GM06990 (cell line): ENCODE data around the gene HBM.
"Not testable (repeated sequence)": the region's sequence is repeated elsewhere in the genome, so short reads cannot be mapped to it uniquely, and the experiment has no call there.

Experiments used
- DNase-seq: peaks from one replicate; pipeline ENCODE4 v3.0.0-alpha.2; 2011; ENCODE audit not compliant: insufficient read length; ENCODE audit errors: extremely low read depth
- H3K27me3 ChIP-seq: replicated peaks from 2 replicates; pipeline ENCODE4 v1.6.0; 2011; ENCODE audit warnings: low read length; ENCODE audit not compliant: control insufficient read depth, insufficient read depth
- H3K36me3 ChIP-seq: 2 replicates; pipeline ENCODE4 v1.5.1; 2011; ENCODE audit warnings: low read length; ENCODE audit not compliant: control insufficient read depth, insufficient read depth
- H3K4me3 ChIP-seq: replicated peaks from 2 replicates; pipeline ENCODE4 v1.5.1; 2011; ENCODE audit warnings: low read depth, mild to moderate bottlenecking, control low read depth, low read length
- CTCF ChIP-seq: IDR thresholded peaks from 2 replicates; pipeline ENCODE4 v1.5.1; 2011; ENCODE audit warnings: low read length, control low read depth, mild to moderate bottlenecking, inconsistent platforms; ENCODE audit not compliant: insufficient read depth, poor library complexity, severe bottlenecking

Gene HBM

GRCh38 chr16:149024-149660 is 16.6 kb upstream of the HBM start:
- no peak for TF ChIP-seq CTCF
- DNase-seq = no peak
- no peak overlapping the region for H3K4me3 ChIP-seq

DNA sequence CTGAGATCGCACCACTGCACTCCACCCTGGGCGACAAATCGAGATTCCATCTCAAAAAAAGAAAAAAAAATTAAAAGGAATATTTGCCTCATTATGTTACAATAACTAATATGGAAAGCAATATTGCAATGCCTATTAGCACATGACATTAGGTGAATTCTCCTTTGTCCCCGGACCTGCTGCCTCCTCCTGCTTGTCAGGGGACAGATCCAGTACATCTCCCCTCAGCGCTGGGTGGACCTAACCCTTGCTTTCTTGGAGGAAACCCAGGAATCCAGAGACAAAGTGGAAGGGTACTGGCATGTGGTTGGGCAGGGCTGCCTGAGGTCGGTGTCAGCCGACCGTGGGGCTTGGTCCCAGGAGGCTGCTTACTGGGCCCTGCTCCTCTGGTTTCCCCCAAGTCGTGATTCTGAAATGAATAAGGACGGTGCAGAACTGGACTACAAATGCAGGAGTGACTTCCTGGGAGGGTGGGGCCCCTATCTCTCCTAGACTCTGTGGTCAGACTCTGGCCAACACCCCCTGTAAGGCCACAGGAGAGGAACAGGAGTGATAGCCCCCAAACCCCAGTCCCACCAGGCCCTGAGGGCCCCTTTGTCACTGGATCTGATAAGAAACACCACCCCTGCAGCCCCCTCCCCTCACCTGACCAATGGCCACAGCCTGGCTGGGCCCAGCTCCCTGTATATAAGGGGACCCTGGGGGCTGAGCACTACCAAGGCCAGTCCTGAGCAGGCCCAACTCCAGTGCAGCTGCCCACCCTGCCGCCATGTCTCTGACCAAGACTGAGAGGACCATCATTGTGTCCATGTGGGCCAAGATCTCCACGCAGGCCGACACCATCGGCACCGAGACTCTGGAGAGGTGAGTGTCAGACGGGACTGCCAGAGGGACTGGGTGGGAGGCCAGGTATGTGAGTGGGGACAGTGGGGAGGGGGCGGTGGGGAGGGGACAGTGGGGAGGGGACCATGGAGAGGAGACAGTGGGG is 13.3 kb upstream of the HBM start, which contains the start of gene HBZ:
TSS of gene HBZ (plus strand) at position 504 of the 988 bp plus-strand sequence. CDS start at position 770, 266 bp downstream.
- H3K27me3 ChIP-seq = no peaks in the 10 kb centered on the region
- no peak for DNase-seq
- no peak within 1 kb of the TSS for H3K4me3 ChIP-seq
- H3K36me3 ChIP-seq = no peaks in the 10 kb centered on the region
- no peak for TF ChIP-seq CTCF

More at GRCh38 chr16:149024-149660, 16.6 kb upstream of the HBM start:
- H3K27me3 ChIP-seq = no peaks in the 10 kb centered on the region
- no peaks in the 10 kb centered on the region for H3K36me3 ChIP-seq

- DNase-seq, H3K36me3 ChIP-seq, H3K4me3 ChIP-seq, H3K27me3 ChIP-seq: not testable (repeated sequence)
These were observed 12.7 kb upstream of the HBM start for GRCh38 chr16:153129-153521.

DNA sequence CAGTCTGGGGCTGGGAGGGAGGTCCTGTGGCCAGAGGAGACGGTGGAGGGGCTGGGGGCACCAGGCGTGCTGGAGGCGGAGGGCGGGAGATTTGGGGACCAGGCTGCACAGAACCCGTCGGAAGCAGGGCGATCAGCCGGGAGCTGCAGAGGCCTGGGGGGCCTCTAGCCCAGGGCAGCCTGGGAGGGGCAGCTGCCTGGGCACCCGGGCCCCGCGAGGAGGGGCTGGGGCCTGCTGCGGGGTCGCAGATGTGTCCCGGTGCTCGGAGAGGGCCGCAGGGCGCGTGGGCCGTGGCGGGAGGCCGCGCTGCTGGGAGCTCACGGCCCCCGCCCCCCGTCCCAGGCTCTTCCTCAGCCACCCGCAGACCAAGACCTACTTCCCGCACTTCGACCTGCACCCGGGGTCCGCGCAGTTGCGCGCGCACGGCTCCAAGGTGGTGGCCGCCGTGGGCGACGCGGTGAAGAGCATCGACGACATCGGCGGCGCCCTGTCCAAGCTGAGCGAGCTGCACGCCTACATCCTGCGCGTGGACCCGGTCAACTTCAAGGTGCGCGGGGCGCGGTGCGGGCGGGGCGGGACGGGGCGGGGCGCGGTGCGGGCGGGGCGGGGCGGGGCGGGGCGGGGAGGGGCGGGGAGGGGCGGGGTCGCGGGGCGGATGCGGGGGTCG is 12.1 kb upstream of the HBM start:
- H3K27me3 ChIP-seq, H3K4me3 ChIP-seq, H3K36me3 ChIP-seq, DNase-seq: not testable (repeated sequence)

- no peaks in the 10 kb centered on the region for H3K27me3 ChIP-seq
- no peak for DNase-seq
- no peak overlapping the region; the same call in 1 of the 2 replicates for H3K4me3 ChIP-seq
- TF ChIP-seq CTCF = no peak
- H3K36me3 ChIP-seq = no peaks in the 10 kb centered on the region
These were observed 11.4 kb upstream of the HBM start for GRCh38 chr16:154217-155030.

DNA sequence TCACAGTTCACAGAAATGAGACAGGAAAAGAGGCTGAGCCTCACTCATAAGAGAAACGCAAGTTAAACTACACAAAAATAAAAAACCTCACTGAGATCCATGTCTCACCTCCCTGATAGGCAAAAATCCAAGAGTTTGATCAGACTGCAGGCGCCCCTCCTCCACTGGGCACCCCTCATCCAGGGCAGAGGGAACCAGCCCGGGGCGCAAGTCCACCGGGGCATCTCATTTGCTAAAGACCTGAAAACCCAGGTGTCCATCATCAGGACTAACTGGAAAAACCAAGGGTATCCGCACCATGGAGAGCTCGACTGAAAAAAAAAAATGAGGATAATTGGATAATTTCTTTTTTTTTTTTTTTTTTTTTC is 10.8 kb upstream of the HBM start:
- TF ChIP-seq CTCF = no peak
- Histone ChIP-seq H3K4me3 (no peak overlapping the region), H3K27me3 (no peaks in the 10 kb centered on the region), H3K36me3 (no peaks in the 10 kb centered on the region)
- no peak for DNase-seq
